Measurements from ENCODE around the gene TRIM14.
"Not testable (repeated sequence)": the region's sequence is repeated elsewhere in the genome, so short reads cannot be mapped to it uniquely, and the experiment has no call there.

The TRIM14 gene

GRCh38 chr9:98095401-98095800 lies 23.6 kb downstream of the TRIM14 start:
- intact Hi-C loops (cut with DNase I; ENCODE audit: low total_unique reads) = no loop called here
- peak in 1 of 2 donors; percentile 43 for DNase-seq
- Histone ChIP-seq H3K36me3 (no peaks in the 10 kb centered on the region), H3K4me3 (no peak overlapping the region), H3K4me1 (peaks cover 0 to 3% (median 0%) of the 10 kb centered on the region in 4 donors), H3K27me3 (peaks cover 0 to 15% of the 10 kb centered on the region in 2 donors), H3K9me3 (no peaks in the 10 kb centered on the region), H3K27ac (no peak overlapping the region)
- no peak for TF ChIP-seq CTCF (IDR thresholded peaks at IDR 0.05)

DNA sequence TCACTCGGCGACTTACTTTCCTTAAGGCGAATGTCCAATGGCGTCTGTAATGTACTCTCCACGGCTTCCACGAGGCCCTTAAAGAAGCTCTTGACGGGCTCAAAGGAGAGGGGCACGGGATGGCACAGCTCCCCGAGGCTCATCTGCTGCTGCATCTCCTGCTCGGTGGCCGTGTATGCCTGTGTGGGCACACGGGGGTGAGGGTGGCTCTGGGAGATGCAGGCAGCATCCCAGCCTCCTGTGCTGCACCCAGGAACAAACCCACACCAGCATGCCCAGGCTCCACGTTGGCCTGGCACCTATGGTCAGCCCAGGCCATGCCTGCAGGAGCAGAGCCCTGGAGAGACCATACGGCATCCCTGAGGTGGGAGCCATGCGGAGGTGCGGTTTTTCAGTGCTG lies 24.2 kb downstream of the TRIM14 start:
- peak in 1 of 2 donors; percentile 60 for DNase-seq
- no peaks in the 10 kb centered on the region for H3K36me3 ChIP-seq
- peaks cover 0 to 15% of the 10 kb centered on the region in 2 donors for H3K27me3 ChIP-seq
- no peak overlapping the region for H3K27ac ChIP-seq
- peaks cover 0 to 3% (median 0%) of the 10 kb centered on the region in 4 donors for H3K4me1 ChIP-seq
- intact Hi-C loops (cut with DNase I; ENCODE audit: low total_unique reads) = no loop called here
- no peak for TF ChIP-seq CTCF (IDR thresholded peaks at IDR 0.05)
- no peak overlapping the region for H3K4me3 ChIP-seq
- H3K9me3 ChIP-seq = no peaks in the 10 kb centered on the region

- Histone ChIP-seq H3K27ac (no peak overlapping the region), H3K9me3 (no peaks in the 10 kb centered on the region), H3K4me1 (peaks cover 0 to 3% (median 0%) of the 10 kb centered on the region in 4 donors), H3K36me3 (no peaks in the 10 kb centered on the region), H3K27me3 (peaks cover 0 to 20% of the 10 kb centered on the region in 2 donors), H3K4me3 (no peak overlapping the region)
- DNase-seq = peak in 1 of 2 donors; percentile 58
- TF ChIP-seq CTCF (IDR thresholded peaks at IDR 0.05) = no peak
- intact Hi-C loops (cut with DNase I; ENCODE audit: low total_unique reads) = no loop called here
Observed at GRCh38 chr9:98094316-98094715, 24.7 kb downstream of the TRIM14 start.

- intact Hi-C loops (cut with DNase I; ENCODE audit: low total_unique reads) = no loop called here
- H3K4me1 ChIP-seq = peaks cover 0 to 5% (median 5%) of the 10 kb centered on the region in 4 donors
- no peak overlapping the region for H3K4me3 ChIP-seq
- no peak for DNase-seq
- H3K36me3 ChIP-seq = no peaks in the 10 kb centered on the region
- no peaks in the 10 kb centered on the region for H3K9me3 ChIP-seq
- no peak for TF ChIP-seq CTCF (IDR thresholded peaks at IDR 0.05)
- H3K27me3 ChIP-seq = peaks cover 0 to 22% of the 10 kb centered on the region in 2 donors
- H3K27ac ChIP-seq = no peak overlapping the region
Observed at GRCh38 chr9:98092613-98092931, 26.4 kb downstream of the TRIM14 start.

GRCh38 chr9:98091735-98092612 lies 27.0 kb downstream of the TRIM14 start:
- Histone ChIP-seq H3K4me1 (peaks cover 0 to 10% (median 9%) of the 10 kb centered on the region in 4 donors), H3K27ac (no peak overlapping the region), H3K4me3 (no peak overlapping the region), H3K9me3 (no peaks in the 10 kb centered on the region), H3K36me3 (no peaks in the 10 kb centered on the region), H3K27me3 (peaks cover 0 to 22% of the 10 kb centered on the region in 2 donors)
- no peak for TF ChIP-seq CTCF (IDR thresholded peaks at IDR 0.05)
- intact Hi-C loops (cut with DNase I; ENCODE audit: low total_unique reads) = no loop called here
- peak in 1 of 2 donors; percentile 29 for DNase-seq

GRCh38 chr9:98090674-98091073 lies 28.3 kb downstream of the TRIM14 start:
- H3K9me3 ChIP-seq; H3K27ac ChIP-seq; intact Hi-C loops (cut with DNase I; ENCODE audit: low total_unique reads); H3K4me3 ChIP-seq; H3K4me1 ChIP-seq; H3K36me3 ChIP-seq: not testable (repeated sequence)
- peak in 1 of 2 donors; percentile 32 for DNase-seq
- peaks cover 0 to 22% of the 10 kb centered on the region in 2 donors for H3K27me3 ChIP-seq

All from tibial artery (tissue), 4 donors.